Trophoblast cell (in vitro differentiated cells and primary cell): ENCODE measurements around the gene EXOC3L4.
A peak's percentile ranks its signal among the peaks of the same experiment; 100 is the strongest.

Experiments used
- DNase-seq, 2 donors: peaks; one replicate each; pipeline ENCODE4 v3.0.0-alpha.2; 2016
- H2AFZ ChIP-seq: 2 replicates; pipeline ENCODE4 v1.6.1; 2013; ENCODE audit warnings: low read length, moderate library complexity, mild to moderate bottlenecking; ENCODE audit not compliant: insufficient read depth, poor library complexity
- H2AK5ac ChIP-seq: 2 replicates; pipeline ENCODE4 v1.6.1; 2013; ENCODE audit warnings: mild to moderate bottlenecking, low read length
- H2BK120ac ChIP-seq: 2 replicates; pipeline ENCODE4 v1.6.1; 2013; ENCODE audit warnings: low read length, mild to moderate bottlenecking, moderate library complexity; ENCODE audit not compliant: insufficient read depth, poor library complexity
- H2BK12ac ChIP-seq: 2 replicates; pipeline ENCODE4 v1.6.1; 2013; ENCODE audit warnings: mild to moderate bottlenecking, low read length, moderate library complexity
- H2BK5ac ChIP-seq: 2 replicates; pipeline ENCODE4 v1.6.1; 2013; ENCODE audit warnings: low read length, low read depth, moderate library complexity, mild to moderate bottlenecking; ENCODE audit not compliant: poor library complexity
- H3K14ac ChIP-seq: 2 replicates; pipeline ENCODE4 v1.6.1; 2013; ENCODE audit warnings: mild to moderate bottlenecking, low read length
- H3K18ac ChIP-seq: 2 replicates; pipeline ENCODE4 v1.6.1; 2013; ENCODE audit warnings: mild to moderate bottlenecking, low read length
- H3K23ac ChIP-seq: 2 replicates; pipeline ENCODE4 v1.6.1; 2013; ENCODE audit warnings: low read length
- H3K27ac ChIP-seq: 2 replicates; pipeline ENCODE4 v1.5.1; 2013; ENCODE audit warnings: low read depth, mild to moderate bottlenecking, inconsistent platforms, low read length, moderate library complexity
- H3K27me3 ChIP-seq: 2 replicates; pipeline ENCODE4 v1.6.1; 2013; ENCODE audit warnings: inconsistent platforms, mild to moderate bottlenecking, low read length, moderate library complexity; ENCODE audit not compliant: insufficient read depth
- H3K36me3 ChIP-seq, 2 experiments: 1 replicate in 1 of 2; 2 replicates in 1 of 2; pipeline ENCODE4 v1.6.1; 2013; ENCODE audit warnings: low read length in 2 of 2, mild to moderate bottlenecking in 2 of 2, moderate library complexity in 1 of 2; ENCODE audit not compliant: insufficient read depth in 2 of 2, control insufficient read depth in 1 of 2
- H3K4ac ChIP-seq: 2 replicates; pipeline ENCODE4 v1.6.1; 2013; ENCODE audit warnings: low read depth, mild to moderate bottlenecking, low read length, moderate library complexity
- H3K4me1 ChIP-seq, 2 experiments: 1 replicate in 1 of 2; 2 replicates in 1 of 2; pipeline ENCODE4 v1.6.1; 2013; ENCODE audit warnings: low read length in 2 of 2, mild to moderate bottlenecking in 2 of 2, moderate library complexity in 1 of 2; ENCODE audit not compliant: insufficient read depth in 2 of 2, control insufficient read depth in 1 of 2
- H3K4me2 ChIP-seq: 2 replicates; pipeline ENCODE4 v1.6.1; 2013; ENCODE audit warnings: inconsistent platforms, mild to moderate bottlenecking, low read length, moderate library complexity
- H3K4me3 ChIP-seq: 2 replicates; pipeline ENCODE4 v1.5.1; 2013; ENCODE audit warnings: mild to moderate bottlenecking, low read depth, low read length, inconsistent platforms
- H3K79me1 ChIP-seq: one replicate; pipeline ENCODE4 v1.6.1; 2013; ENCODE audit warnings: low read length
- H3K79me2 ChIP-seq: 2 replicates; pipeline ENCODE4 v1.6.1; 2013; ENCODE audit warnings: low read length, mild to moderate bottlenecking; ENCODE audit not compliant: control insufficient read depth, insufficient read depth, poor library complexity
- H3K9ac ChIP-seq: 2 replicates; pipeline ENCODE4 v1.6.1; 2013; ENCODE audit warnings: mild to moderate bottlenecking, low read length
- H3K9me3 ChIP-seq: 2 replicates; pipeline ENCODE4 v1.6.1; 2013; ENCODE audit warnings: low read depth, mild to moderate bottlenecking, control low read depth, inconsistent platforms, low read length; ENCODE audit not compliant: insufficient read depth
- H4K12ac ChIP-seq: 2 replicates; pipeline ENCODE4 v1.6.1; 2013; ENCODE audit warnings: low read depth, mild to moderate bottlenecking, low read length, moderate library complexity
- H4K8ac ChIP-seq: 2 replicates; pipeline ENCODE4 v1.6.1; 2013; ENCODE audit warnings: low read depth, mild to moderate bottlenecking, low read length, moderate library complexity
- H4K91ac ChIP-seq: one replicate; pipeline ENCODE4 v1.6.1; 2013; ENCODE audit warnings: low read depth, mild to moderate bottlenecking, low read length, moderate library complexity
- WGBS: extraction: QIAGEN DNeasy Blood & Tissue Kit; methylation state at CpG from one replicate; pipeline ENCODE4 v1.1.7; 2013; ENCODE audit warnings: missing lambda C conversion rate; ENCODE audit not compliant: insufficient read length, insufficient coverage; ENCODE audit errors: extremely low coverage; 5-methylcytosine and 5-hydroxymethylcytosine counted together

EXOC3L4 gene

GRCh38 chr14:103103461-103104388, 9.2 kb downstream of the EXOC3L4 start:
- no peak overlapping the region for H3K27ac ChIP-seq
- H3K9ac ChIP-seq: no peak overlapping the region
- H2AFZ ChIP-seq: no peak overlapping the region
- no peak overlapping the region for H2BK12ac ChIP-seq
- peaks cover 5% of the 10 kb centered on the region for H3K9me3 ChIP-seq
- peak; percentile 84 to 90 for DNase-seq
- peaks cover 10% of the 10 kb centered on the region for H3K27me3 ChIP-seq
- H2BK5ac ChIP-seq: no peak overlapping the region
- H3K23ac ChIP-seq: no peak overlapping the region
- no peak overlapping the region for H4K91ac ChIP-seq
- no CpG with 5 or more reads among the region's 68 CpGs for WGBS
- no peak overlapping the region for H2AK5ac ChIP-seq
- H3K4ac ChIP-seq: no peak overlapping the region
- no peaks in the 10 kb centered on the region for H3K36me3 ChIP-seq
- H3K79me1 ChIP-seq: peaks cover 8% of the 10 kb centered on the region
- H3K4me3 ChIP-seq: no peak overlapping the region
- no peak overlapping the region for H4K12ac ChIP-seq
- no peak overlapping the region for H3K14ac ChIP-seq
- no peaks in the 10 kb centered on the region for H3K79me2 ChIP-seq
- no peak overlapping the region for H2BK120ac ChIP-seq
- H3K18ac ChIP-seq: no peak overlapping the region
- H4K8ac ChIP-seq: no peak overlapping the region
- H3K4me1 ChIP-seq: peaks cover 12 to 25% of the 10 kb centered on the region in 2 experiments
- peak overlapping the region; percentile 37 for H3K4me2 ChIP-seq

- H3K36me3 ChIP-seq: no peaks in the 10 kb centered on the region
Observed at GRCh38 chr14:103104389-103104653, 9.8 kb downstream of the EXOC3L4 start.

GRCh38 chr14:103104654-103105452, 10.3 kb downstream of the EXOC3L4 start:
- Histone ChIP-seq H2AK5ac (no peak overlapping the region), H3K4me2 (peak overlapping the region; percentile 38), H3K4me3 (no peak overlapping the region), H3K23ac (no peak overlapping the region), H3K79me1 (peaks cover 10% of the 10 kb centered on the region), H3K27me3 (peaks cover 10% of the 10 kb centered on the region), H4K8ac (no peak overlapping the region), H3K4ac (no peak overlapping the region), H3K18ac (no peak overlapping the region), H3K9ac (no peak overlapping the region), H3K4me1 (peaks cover 10 to 21% of the 10 kb centered on the region in 2 experiments), H4K91ac (no peak overlapping the region), H2BK12ac (no peak overlapping the region), H3K27ac (no peak overlapping the region), H4K12ac (no peak overlapping the region), H3K36me3 (no peaks in the 10 kb centered on the region), H2BK120ac (no peak overlapping the region), H3K9me3 (peaks cover 5% of the 10 kb centered on the region), H2BK5ac (no peak overlapping the region), H3K14ac (no peak overlapping the region), H3K79me2 (no peaks in the 10 kb centered on the region), H2AFZ (no peak overlapping the region)
- DNase-seq: peak; percentile 68 to 85
- no CpG with 5 or more reads among the region's 59 CpGs for WGBS

More at GRCh38 chr14:103104389-103104653, 9.8 kb downstream of the EXOC3L4 start:
- H3K4ac ChIP-seq: no peak overlapping the region
- no peak overlapping the region for H4K8ac ChIP-seq
- H3K4me2 ChIP-seq: peak overlapping the region; percentile 32
- H3K4me3 ChIP-seq: no peak overlapping the region
- H2BK5ac ChIP-seq: no peak overlapping the region
- H4K12ac ChIP-seq: no peak overlapping the region
- no peak overlapping the region for H3K18ac ChIP-seq
- no peak overlapping the region for H2BK120ac ChIP-seq
- peaks cover 10% of the 10 kb centered on the region for H3K27me3 ChIP-seq
- no peak overlapping the region for H2AK5ac ChIP-seq
- no peak for DNase-seq
- no peak overlapping the region for H3K9ac ChIP-seq
- no peak overlapping the region for H3K23ac ChIP-seq
- H3K79me1 ChIP-seq: peaks cover 8% of the 10 kb centered on the region
- peaks cover 5% of the 10 kb centered on the region for H3K9me3 ChIP-seq
- H2AFZ ChIP-seq: no peak overlapping the region
- no peak overlapping the region for H3K27ac ChIP-seq
- H3K14ac ChIP-seq: no peak overlapping the region
- H3K79me2 ChIP-seq: no peaks in the 10 kb centered on the region
- WGBS: no CpG with 5 or more reads among the region's 20 CpGs
- H3K4me1 ChIP-seq: peaks cover 12 to 23% of the 10 kb centered on the region in 2 experiments
- H4K91ac ChIP-seq: no peak overlapping the region
- no peak overlapping the region for H2BK12ac ChIP-seq

GRCh38 chr14:103105580-103106150, 11.1 kb downstream of the EXOC3L4 start:
- no peak overlapping the region for H2BK12ac ChIP-seq
- H3K9me3 ChIP-seq: peaks cover 5% of the 10 kb centered on the region
- no CpG with 5 or more reads among the region's 9 CpGs for WGBS

More at GRCh38 chr14:103105580-103106150, 11.1 kb downstream of the EXOC3L4 start:
- H2BK5ac ChIP-seq: no peak overlapping the region
- peaks cover 14% of the 10 kb centered on the region for H3K79me1 ChIP-seq
- H3K23ac ChIP-seq: no peak overlapping the region
- H2AFZ ChIP-seq: no peak overlapping the region
- H3K4me1 ChIP-seq: peaks cover 10 to 22% of the 10 kb centered on the region in 2 experiments
- no peak overlapping the region for H3K9ac ChIP-seq
- H4K12ac ChIP-seq: no peak overlapping the region
- no peak overlapping the region for H3K18ac ChIP-seq
- H3K4me3 ChIP-seq: no peak overlapping the region
- peaks cover 10% of the 10 kb centered on the region for H3K27me3 ChIP-seq
- H3K4me2 ChIP-seq: no peak overlapping the region
- peak overlapping the region; percentile 36 for H2AK5ac ChIP-seq
- H3K36me3 ChIP-seq: no peaks in the 10 kb centered on the region
- no peak overlapping the region for H3K14ac ChIP-seq
- no peak overlapping the region for H4K8ac ChIP-seq
- no peak overlapping the region for H3K27ac ChIP-seq
- H3K4ac ChIP-seq: no peak overlapping the region
- H4K91ac ChIP-seq: peak overlapping the region; percentile 11
- DNase-seq: peak in 1 of 2 donors; percentile 35
- no peak overlapping the region for H2BK120ac ChIP-seq
- H3K79me2 ChIP-seq: peaks cover 2% of the 10 kb centered on the region
